Coronary artery (tissue), 2 donors: ENCODE results near the gene KRT73.

Experiments used
- DNase-seq: peaks from one replicate; pipeline ENCODE4 v3.0.0-alpha.2; 2017; ENCODE audit warnings: low spot score
- H3K27ac ChIP-seq, 2 donors: fragments of 200-600 bp; sonication (generic); one replicate each; pipeline ENCODE4 v1.5.1; 2016 to 2019
- H3K4me3 ChIP-seq: fragments of 200-600 bp; sonication (generic); 2 replicates; pipeline ENCODE4 v1.5.1; 2016; ENCODE audit warnings: mild to moderate bottlenecking, moderate library complexity
- CTCF ChIP-seq: fragments of 200-600 bp; sonication (generic); IDR thresholded peaks from one replicate; pipeline ENCODE4 v1.5.1; 2019; ENCODE audit warnings: antibody characterized with exemption

Gene KRT73

GRCh38 chr12:52636592-52637258 lies 18.4 kb upstream of the KRT73 start:
- DNase-seq, result no peak
- no peak for TF ChIP-seq CTCF
- H3K27ac ChIP-seq, result no peak overlapping the region
- H3K4me3 ChIP-seq, result no peak overlapping the region

GRCh38 chr12:52636189-52636588 lies 17.8 kb upstream of the KRT73 start:
- no peak for TF ChIP-seq CTCF
- Histone ChIP-seq H3K27ac (no peak overlapping the region), H3K4me3 (no peak overlapping the region)
- DNase-seq, result peak; percentile 29

- no peak overlapping the region for H3K4me3 ChIP-seq
- H3K27ac ChIP-seq, result no peak overlapping the region
- no peak for TF ChIP-seq CTCF
- DNase-seq, result peak; percentile 49
Measured at GRCh38 chr12:52634266-52635056, 16.1 kb upstream of the KRT73 start.

- no peak for TF ChIP-seq CTCF
- Histone ChIP-seq H3K27ac (no peak overlapping the region), H3K4me3 (no peak overlapping the region)
- peak; percentile 45 for DNase-seq
Measured at GRCh38 chr12:52633383-52633782, 15.0 kb upstream of the KRT73 start.

GRCh38 chr12:52632656-52633055 lies 14.3 kb upstream of the KRT73 start:
- TF ChIP-seq CTCF, result no peak
- Histone ChIP-seq H3K27ac (no peak overlapping the region), H3K4me3 (no peak overlapping the region)
- DNase-seq, result peak; percentile 24

- DNase-seq, result peak; percentile 28
- no peak overlapping the region for H3K27ac ChIP-seq
- H3K4me3 ChIP-seq, result no peak overlapping the region
- no peak for TF ChIP-seq CTCF
Measured at GRCh38 chr12:52631676-52632459, 13.5 kb upstream of the KRT73 start.
